DMS53 treated with DMSO at 0.1 percent for 48 hours (cell line): ENCODE results near the gene UBE2J2.
"Not testable (repeated sequence)": the region's sequence is repeated elsewhere in the genome, so short reads cannot be mapped to it uniquely, and the experiment has no call there.

ENCODE experiments used
- DNase-seq: peaks from one replicate; lab custom pipeline; 2025; ENCODE audit not compliant: unreplicated experiment; lab: John Stamatoyannopoulos, UW

The UBE2J2 gene

GRCh38 chr1:1273512-1274298, at the start of gene UBE2J2:
TSS of gene UBE2J2 (minus strand) at chr1:1273854. CDS start at chr1:1267992, 5,862 bp downstream.
- peak; percentile 49 for DNase-seq

GRCh38 chr1:1322952-1323351, 49.3 kb upstream of the UBE2J2 start:
- no peak for DNase-seq

- no peak for DNase-seq
Observed at GRCh38 chr1:1322418-1322817, 48.8 kb upstream of the UBE2J2 start.

GRCh38 chr1:1321477-1321876, 47.8 kb upstream of the UBE2J2 start:
- DNase-seq = no peak

GRCh38 chr1:1320666-1321448, 47.2 kb upstream of the UBE2J2 start:
- no peak for DNase-seq

GRCh38 chr1:1319646-1319941, 45.9 kb upstream of the UBE2J2 start:
- DNase-seq = no peak

GRCh38 chr1:1318777-1319645, 45.4 kb upstream of the UBE2J2 start:
- DNase-seq = no peak

GRCh38 chr1:1318131-1318652, 44.5 kb upstream of the UBE2J2 start:
- peak; percentile 83 for DNase-seq

- DNase-seq = no peak
Observed at GRCh38 chr1:1317420-1317819, 43.8 kb upstream of the UBE2J2 start.

GRCh38 chr1:1316199-1316598, 42.5 kb upstream of the UBE2J2 start:
- DNase-seq = not testable (repeated sequence)

- DNase-seq = no peak
Observed at GRCh38 chr1:1315435-1315954, 41.8 kb upstream of the UBE2J2 start.

GRCh38 chr1:1314678-1315335, 41.2 kb upstream of the UBE2J2 start:
- no peak for DNase-seq

- DNase-seq = no peak
Observed at GRCh38 chr1:1314237-1314586, 40.6 kb upstream of the UBE2J2 start.

- DNase-seq = no peak
Observed at GRCh38 chr1:1313500-1314236, 40.0 kb upstream of the UBE2J2 start.

- no peak for DNase-seq
Observed at GRCh38 chr1:1312450-1313314, 39.0 kb upstream of the UBE2J2 start.

GRCh38 chr1:1311107-1312104, 37.8 kb upstream of the UBE2J2 start:
- no peak for DNase-seq

GRCh38 chr1:1310476-1311053, 36.9 kb upstream of the UBE2J2 start:
- no peak for DNase-seq

GRCh38 chr1:1310109-1310385, 36.4 kb upstream of the UBE2J2 start:
- DNase-seq = no peak
